Hematopoietic multipotent progenitor cell treated with erythropoietin and hydrocortisone succinate and interleukin-3 and kit ligand, for 15 days (in vitro differentiated cells): ENCODE results near the gene OPHN1.
"Not testable (repeated sequence)": the region's sequence is repeated elsewhere in the genome, so short reads cannot be mapped to it uniquely, and the experiment has no call there.

Experiments
- DNase-seq: peaks from one replicate; pipeline ENCODE4 v3.0.0-alpha.2; 2015; ENCODE audit warnings: low spot score

The OPHN1 gene

DNA sequence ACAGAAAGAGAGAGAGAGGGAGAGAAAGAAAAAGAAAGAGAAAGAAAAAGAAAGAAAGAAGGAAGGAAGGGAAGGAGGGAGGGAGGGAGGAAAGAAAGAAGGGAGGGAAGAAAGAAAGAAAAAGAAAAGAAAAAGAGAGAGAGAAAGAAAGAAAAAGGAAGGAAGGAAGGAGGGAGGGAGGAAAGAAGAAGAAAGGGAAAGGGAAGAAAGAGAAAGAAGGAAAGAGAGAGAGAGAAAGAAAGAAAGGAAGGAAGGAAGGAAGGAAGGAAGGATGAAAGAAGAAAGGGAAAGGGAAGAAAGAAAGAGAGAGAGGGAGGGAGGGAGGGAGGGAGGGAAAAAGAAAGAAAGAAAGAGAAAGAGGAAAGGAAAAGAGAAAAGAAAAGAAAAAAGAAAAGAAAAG, 10.8 kb downstream of the OPHN1 start:
- DNase-seq: no peak

DNA sequence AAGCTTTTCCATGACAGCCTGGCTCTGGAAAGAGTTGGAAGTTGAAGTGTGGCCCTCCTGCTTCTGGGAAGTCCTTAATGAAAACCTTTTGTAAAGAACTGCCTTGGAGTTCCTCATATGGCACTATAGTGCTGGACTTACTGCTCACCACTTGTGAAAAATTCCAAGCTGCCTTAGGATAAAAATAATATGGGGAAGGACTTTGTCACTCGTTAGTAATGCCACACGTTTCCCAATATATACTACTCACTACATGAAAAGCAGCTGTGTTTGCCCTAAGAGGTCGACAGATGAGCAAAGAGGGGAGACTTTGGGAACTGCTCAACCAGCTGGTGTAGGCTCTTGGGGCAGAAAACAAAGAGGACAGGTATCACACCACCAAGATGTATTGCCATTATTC, 11.7 kb downstream of the OPHN1 start:
- DNase-seq: no peak

DNA sequence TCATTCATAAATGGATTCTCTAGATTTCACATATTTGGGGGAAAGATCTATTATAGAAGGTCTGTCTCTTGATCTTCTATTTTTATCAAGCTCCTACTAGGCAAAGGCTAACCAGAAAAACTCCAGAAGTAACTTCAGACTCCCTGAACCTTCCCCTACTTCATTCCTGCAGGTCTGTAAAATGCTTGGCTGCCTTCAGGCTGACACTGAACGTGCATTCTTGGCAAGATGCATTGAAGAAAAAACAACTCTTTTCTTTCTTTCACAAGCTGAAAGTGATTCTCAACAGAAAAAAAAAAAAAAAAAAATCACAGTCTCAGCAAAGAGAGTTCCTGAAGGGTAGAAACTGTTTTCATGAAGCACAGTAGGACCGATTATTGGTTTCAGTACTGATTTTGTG, 12.7 kb downstream of the OPHN1 start:
- no peak for DNase-seq

DNA sequence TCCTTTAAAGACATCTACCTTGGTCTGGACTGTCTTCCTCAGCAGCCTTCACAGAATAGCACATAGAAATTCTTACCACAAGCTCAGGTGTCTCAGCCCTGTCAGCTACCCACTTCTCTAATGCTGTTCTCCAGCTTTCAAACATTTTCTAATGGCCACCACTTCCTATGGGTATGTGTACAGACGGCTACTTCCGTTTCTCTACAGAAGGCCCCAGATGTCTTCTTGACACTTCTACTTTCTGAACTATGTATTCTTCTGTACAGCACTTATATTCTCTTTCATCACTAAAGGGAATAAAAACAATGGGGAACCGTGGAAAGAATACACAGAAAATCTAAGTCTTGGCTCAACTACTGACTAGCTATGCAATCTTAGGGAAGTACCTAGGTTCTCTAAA, 13.3 kb downstream of the OPHN1 start:
- no peak for DNase-seq

DNA sequence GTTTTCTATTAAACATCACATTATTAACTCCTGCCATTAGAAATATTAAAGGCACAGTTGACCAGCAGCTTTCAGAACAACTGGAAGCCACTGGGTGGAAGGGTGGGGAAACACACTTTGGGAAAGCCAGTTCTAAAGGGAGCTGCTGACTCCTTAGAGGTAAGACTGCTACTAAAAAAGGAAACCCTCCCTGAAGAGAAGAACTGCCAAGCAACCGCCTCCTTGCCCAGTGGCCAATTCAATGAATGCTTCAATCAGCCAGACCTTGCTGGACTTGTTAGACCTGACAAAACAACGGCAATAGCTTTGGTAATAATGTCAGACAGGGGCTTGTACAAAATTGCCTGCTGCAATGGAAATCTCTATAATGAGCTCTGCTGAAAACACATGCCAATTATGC, 15.6 kb downstream of the OPHN1 start:
- no peak for DNase-seq

DNA sequence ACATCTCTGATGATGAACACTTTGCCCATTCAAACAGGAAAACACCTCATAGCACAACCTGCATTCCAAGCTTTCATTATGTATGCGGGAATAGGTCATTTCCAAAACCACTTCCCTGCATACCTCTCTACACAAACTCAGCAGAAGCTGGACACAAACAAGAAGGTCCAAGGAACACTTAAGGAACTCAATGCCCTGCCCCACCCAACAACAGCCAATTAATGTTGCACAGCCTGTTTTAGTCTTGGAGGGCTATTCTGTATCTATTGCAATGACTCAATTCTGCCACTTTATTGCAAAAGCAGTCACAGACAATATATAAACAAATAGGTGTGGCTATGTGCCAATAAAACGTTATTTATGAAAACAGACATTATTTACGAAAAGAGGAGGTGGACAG, 16.7 kb downstream of the OPHN1 start:
- no peak for DNase-seq

DNA sequence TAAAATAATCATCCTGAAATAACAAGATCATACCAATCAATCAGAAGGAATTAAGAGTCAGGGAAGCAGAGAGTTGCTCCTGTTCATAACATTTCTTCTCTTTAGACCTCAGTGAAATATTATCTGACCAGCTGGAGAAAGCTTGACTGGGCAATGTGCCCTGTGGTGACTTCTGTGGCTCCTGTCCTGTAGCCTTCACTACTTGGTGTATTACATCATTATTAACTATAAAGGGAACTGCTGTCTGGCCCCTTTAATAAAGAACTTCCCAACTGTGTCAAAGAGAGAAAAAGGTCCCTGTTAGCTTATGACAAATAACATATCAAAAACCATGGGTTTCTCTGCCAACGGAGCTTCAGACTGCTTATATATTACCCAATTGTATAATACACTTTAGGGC, 18.0 kb downstream of the OPHN1 start:
- no peak for DNase-seq

DNA sequence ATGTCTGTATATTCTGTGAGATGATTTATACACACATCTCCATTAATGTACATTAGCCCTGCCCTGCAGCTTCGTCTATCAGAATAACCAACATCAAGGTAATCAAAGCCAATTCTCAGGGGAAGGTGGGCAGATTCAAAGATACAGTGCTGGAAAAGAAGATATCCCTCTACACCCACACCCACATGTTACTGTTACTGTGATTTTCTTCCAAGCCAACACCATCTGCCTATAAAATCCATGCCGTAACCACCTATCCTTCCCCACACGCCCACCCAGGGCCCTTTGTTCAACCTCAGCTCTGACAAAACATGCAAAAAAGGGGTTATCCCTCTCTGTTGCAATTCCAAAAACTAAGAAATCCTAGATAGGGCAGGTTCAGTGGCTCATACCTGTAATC, 20.0 kb downstream of the OPHN1 start:
- no peak for DNase-seq

DNA sequence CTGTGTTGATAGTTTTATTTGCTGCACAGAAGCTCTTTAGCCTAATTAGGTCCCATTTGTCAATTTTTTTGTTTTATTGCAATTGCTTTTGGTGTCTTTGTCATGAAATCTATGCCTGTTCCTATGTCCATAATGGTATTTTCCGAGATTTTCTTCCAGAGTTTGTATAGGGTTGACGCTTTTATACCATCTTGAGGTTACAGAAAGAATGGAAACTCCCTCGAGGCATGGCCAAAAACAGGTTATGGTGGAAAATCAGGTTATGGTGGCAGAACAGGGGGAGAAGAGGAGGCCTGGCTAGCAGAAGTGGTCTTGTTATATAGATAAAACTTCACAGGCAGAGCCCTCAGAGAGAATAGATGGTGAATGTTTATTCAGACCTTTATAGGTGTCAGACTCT, 21.6 kb downstream of the OPHN1 start:
- no peak for DNase-seq

DNA sequence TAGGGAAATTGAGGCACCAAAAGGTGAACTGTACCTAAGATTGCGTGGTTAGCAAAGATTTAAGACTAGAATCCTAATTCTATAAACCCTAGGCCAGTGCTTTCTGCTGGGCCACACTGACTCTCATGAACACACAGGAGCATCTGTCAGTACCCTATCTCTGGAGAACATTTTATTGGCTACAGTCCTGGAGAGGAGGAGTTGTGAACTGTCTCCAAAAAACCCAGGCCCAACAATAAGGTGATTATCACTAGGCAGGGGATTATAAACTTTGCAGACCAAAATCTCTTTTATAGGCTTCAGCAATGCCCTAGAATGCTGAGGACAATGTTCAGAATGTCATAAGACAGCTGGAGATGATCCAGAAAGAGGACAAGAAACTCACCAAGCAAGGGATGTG, 24.1 kb downstream of the OPHN1 start:
- DNase-seq: no peak

DNA sequence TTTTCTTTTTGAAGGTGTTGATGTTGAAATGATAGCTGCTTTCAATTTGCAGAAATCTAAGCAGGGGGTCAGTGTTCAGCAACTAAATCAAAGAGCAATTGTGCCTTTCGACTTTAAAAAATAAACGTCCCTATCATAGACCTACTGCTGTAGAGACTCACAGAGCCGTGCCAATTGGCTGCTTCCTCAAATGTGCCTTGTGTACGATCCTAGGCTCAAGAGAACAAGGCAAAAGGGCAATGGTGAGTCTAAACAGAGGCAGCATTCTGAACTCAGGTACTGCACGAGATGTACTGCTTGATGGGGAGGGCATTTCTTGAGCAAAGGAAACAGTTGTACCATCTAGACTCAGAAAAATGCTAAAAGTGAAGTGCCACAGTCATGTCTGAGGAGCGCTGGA, 29.8 kb downstream of the OPHN1 start:
- DNase-seq: no peak

DNA sequence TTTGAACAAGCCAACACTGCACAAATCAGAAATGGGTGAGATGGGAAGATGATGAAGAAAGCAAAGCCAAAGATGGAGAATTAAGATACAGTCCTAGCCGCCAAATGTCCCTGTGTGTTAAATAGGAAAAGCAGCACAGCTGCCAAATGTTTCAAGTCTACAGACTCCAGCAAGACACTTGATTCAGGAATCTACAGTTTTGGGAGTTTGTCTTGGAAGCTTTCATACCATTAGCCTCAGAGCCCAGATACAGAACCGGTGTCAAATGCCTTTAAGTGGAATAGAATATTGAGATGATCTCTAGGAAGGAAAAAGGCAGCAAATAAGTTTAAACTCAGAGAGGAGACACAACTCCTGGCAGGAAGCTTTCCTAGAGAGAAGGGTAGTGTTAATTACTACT, 30.3 kb downstream of the OPHN1 start:
- no peak for DNase-seq

DNA sequence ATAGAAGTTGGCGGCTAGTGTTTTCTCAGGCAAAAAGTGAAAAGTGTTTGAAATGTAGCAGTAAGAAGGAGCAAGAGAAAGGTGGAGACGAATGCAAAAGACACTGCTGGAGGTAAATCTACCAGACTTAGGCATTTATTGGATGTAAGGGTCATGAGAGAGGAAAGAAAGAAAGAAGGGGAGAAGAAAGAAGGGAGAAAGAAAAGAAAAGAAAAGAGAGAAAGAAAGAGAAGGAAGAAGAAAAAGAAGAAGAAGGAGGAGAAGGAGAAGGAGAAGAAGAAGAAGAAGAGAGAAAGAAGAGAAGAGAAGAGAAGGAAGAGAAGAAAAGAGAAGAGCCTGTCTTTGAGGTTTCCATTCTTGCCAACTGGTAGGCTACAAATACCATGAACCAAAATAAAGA, 31.2 kb downstream of the OPHN1 start:
- DNase-seq: no peak

DNA sequence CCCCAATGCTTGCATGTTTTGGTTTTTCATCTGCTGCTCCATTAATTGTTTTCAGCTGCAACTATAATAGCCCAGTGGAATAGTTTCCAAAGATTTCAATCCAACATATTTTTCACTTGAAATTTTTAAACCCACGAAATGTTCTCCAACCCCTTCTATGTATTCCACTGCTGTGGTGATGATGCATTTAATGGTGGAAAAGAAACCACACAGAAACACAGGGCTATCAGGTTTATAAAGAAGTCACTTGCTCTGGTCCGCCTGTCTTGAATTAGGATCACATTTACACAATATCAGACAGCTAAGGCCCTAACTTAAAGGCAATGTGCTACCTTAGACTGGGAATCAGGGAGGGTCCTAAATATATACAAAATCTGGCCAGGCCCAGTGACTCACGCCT, 35.0 kb downstream of the OPHN1 start:
- DNase-seq: no peak

DNA sequence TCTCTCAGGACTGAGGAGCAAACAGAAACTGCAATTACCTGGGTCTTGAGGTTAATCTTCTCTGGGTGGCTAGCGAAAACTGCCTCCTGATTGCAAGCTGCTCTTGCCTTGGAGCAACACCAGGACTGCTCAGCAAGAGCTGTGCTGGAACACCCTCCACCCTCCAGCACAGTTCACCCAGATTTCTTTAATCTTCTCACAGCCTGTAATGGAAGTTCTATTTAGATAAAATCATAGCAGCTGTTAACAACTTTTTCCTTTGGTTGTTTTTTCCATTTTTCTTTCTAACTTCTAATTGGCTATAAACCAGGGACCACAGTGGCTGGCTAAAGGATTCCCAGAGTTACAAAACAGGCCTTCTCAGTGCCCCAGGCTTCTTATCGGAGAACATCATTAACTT, 36.3 kb downstream of the OPHN1 start:
- DNase-seq: no peak

DNA sequence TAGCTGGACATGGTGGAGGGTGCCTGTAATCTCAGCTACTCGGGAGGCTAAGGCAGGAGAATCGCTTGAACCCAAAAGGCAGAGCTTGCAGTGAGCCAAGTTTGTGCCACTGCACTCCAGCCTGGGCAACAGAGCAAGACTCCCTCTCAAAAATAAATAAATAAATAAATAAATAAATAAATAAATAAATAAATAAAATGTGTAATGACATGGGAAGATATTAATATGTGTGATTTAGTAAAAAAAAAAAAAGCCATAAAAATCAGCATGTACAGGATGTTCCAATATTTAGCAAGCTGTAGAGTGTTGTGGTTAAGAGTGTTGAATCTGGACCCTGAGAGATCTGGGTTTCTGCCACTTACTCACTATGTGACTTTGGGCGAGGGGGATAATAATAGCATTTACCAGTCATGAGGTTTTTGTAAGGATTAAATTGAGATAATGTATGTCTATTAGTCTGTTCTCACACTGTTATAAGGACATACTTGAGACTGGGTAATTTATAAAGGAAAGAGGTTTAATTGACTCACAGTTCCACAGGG, 43.8 kb downstream of the OPHN1 start:
- not testable (repeated sequence) for DNase-seq

DNA sequence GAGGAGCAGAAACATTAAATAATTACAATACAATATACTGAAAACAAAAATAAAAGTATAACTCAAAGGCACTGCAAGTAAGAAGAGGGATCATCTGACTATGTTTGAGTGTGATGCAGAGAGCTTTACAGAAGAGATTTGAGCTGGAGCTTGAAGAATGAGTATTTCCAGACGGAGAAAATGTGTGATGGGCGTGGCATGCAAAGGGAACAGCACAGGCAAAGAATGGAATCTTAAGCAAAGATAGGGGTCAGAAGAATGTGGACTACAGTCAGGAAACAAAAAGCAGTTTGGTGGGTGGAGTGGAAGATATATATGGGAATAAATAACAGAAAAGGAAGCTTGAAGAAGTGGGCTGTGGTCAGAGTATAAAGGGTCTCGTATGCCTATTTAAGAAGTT, 45.5 kb downstream of the OPHN1 start:
- DNase-seq: no peak

DNA sequence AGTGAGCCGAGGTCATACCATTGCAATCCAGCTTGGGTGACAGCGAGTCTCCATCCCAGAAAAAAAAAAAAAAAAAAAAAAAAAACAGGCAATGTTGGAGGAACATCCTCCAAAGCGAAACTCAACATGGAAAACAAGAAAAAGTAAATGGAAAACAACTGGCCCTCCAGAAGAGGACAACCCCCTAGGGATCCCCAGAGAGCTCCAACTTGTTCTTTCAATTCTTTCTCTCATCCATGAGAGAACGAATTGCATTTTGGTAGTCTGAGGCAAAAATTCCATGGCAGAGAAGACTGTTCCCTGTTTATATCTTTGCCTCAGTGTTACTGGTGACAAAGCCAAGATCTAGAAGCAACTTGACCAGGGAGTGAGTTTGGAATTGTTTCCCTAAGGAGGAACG, 49.8 kb downstream of the OPHN1 start:
- DNase-seq: no peak

DNA sequence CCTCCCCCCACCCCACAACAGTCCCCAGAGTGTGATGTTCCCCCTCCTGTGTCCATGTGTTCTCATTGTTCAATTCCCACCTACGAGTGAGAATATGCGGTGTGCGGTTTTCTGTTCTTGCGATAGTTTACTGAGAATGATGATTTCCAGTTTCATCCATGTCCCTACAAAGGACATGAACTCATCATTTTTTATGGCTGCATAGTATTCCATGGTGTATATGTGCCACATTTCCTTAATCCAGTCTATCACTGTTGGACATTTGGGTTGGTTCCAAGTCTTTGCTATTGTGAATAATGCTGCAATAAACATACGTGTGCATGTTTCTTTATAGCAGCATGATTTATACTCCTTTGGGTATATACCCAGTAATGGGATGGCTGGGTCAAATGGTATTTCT, 55.7 kb downstream of the OPHN1 start:
- not testable (repeated sequence) for DNase-seq

DNA sequence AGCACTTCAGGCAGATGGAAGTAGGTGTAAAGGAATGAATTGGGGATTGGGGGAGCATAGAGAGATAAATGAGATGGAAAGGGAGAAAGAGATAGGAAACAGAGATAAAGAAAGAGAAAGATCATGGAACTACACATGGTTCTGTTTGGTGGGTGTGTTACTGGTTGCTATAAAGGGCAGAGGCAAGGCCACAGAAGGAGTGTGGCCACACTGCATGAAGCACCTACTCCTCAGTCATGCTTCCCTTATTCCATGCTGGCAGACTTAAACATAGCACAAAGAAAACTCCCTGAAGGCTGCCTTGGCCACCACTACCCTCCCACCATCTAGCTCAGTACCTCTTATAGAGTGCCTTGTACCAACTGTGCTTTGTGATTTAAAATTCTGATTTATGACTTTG, 56.9 kb downstream of the OPHN1 start:
- DNase-seq: no peak

DNA sequence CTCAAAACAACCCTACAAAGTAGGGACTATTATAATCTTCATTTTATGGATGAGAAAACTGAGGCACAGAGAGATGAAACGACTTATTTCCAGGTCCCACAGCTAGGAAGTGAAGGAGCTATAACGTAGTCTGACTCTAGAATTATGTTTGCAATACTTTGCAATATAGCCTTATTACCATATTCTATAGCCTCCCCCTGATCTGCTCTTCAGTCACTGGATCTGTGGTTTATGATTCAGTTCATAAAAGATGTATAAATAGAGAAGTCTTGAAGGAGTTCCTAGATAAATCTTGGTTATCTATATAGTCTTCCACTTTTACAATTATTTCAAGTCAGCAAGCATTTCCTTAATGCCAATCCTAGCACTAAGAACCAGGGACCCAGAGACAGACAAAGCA, 57.5 kb downstream of the OPHN1 start:
- no peak for DNase-seq

DNA sequence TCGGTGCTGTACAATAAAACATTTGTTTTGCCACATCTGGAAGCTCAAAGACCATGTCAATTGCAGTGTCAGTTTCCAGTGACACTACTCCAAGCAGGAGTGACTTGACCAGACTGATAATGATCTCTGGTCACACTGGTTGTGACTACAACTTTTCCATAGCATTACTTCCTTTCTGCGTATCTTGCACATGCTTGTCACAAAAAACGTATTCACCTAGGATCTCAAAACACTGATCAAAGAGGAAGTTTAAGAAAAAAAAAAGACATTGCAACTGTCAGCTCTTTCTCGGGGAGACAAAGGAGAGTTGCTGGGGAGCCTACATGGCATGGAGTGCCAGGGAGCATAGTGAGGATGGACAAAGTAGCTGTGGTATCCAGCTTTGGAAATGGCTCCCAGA, 60.6 kb downstream of the OPHN1 start:
- no peak for DNase-seq

DNA sequence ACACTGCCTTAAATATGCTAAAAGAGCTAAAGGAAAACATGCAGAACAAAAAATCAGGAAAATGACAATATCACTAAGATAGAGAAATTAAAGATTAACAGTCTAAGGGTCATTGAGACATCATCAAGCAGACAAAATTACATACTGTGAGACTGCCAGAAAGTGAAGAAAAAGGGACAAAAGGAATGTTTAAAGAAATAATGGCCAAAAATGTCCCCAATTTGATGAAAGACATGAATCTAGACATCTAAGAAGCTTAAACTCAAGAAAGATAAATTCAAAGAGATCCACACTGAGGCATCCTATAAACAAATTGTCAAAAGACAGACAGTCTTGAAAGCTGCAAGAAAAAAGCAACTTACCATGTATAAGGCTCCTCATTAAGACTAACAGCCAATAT, 63.7 kb downstream of the OPHN1 start:
- DNase-seq: no peak

DNA sequence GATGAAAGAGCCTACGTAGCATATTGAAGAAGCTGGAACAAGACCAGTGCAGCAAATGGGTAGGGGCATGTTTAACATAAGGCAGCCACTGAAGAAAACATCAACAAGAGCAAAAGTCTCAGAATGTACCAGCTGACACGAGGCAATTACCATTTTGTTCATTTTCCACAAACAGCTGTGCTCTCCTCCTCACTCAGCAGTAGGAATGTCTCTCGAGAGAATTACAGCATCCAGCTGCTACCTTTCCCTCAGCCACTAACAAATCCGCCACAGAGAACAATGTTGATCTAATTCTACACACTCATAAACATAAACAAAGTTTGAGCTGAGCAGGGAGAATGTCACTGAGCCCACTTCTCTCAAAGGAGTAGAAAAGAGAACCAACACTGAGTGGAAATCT, 68.0 kb downstream of the OPHN1 start:
- DNase-seq: no peak

DNA sequence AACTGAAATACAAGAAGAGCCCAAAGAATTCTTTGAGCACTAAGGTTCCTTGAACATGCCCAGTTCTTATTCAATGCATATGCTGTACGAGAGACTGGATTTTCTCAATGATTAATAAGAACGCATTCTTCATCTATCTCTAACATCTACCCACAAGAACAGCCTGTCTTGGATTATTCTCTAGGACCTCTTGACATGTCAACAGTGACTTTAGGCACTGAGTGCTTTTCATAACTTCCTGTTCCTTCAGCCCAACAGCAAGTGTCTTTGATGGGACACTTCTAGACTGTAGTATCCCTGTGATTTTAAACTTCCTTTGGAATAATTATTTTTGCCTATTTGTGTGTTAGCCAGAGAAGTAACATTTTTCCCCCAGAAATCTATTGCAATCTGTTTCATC, 69.3 kb downstream of the OPHN1 start:
- no peak for DNase-seq
